NCI-H128 (cell line): ENCODE measurements around the gene AGBL1.
"Not testable (repeated sequence)": the region's sequence is repeated elsewhere in the genome, so short reads cannot be mapped to it uniquely, and the experiment has no call there.

Experiments used
- DNase-seq: peaks from one replicate; lab custom pipeline; 2025; ENCODE audit not compliant: unreplicated experiment; lab: John Stamatoyannopoulos, UW

Gene AGBL1

DNA sequence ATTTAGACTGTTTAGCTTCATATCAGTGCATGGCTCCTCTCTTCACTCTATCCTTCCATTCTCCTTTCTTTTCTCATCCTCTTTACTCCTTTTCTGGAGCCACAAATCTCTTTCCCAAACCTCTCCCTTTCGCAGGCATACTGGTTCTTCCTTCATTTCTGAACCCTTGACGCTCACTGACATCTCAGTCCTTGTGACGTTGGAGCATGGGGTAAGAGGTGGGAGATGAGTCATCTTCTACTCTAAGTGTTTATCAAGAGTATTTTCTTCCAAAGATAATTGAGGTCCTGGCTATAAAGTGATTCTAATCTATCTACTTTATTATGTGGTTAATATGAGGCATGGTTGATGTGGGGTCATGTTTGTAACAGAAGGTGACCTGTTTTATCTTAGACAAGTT is 414.2 kb downstream of the AGBL1 start:
- no peak for DNase-seq

DNA sequence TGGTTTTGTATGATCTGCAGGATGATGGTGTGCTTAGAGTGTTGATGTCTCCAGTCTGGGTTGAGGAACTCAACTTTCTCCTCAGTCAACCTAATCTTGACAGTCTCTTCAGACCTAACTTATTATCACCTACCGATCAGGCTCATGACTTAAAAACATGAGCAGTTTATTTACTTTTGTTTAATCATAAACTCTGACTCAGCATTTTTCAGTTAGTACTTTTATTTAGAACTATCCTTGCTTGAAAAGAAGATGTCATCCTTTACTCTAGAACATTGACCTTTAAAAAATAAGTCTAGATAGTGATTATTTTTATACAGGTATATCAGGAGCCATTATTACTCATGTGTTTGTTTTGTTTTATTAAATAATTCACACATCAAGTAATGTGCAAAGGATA is 414.8 kb downstream of the AGBL1 start:
- no peak for DNase-seq

DNA sequence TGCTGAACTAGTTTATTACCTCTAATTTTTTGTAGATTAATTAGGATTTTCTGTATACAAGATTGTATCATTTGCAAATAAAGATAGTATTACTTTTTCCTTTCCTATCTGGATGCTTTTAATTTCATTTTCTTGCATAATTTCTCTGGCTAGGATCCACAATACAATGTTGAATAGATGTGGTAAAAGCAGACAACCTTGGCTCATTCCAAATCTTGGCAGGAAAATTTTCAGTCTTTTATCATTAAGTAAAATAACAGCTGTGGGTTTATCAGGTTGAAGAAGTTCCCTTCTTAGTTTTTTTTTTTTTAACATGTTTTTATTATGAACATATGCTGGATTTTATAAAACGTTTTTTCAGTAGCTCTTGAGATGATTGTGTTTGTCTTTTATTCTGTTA is 422.6 kb downstream of the AGBL1 start:
- no peak for DNase-seq

DNA sequence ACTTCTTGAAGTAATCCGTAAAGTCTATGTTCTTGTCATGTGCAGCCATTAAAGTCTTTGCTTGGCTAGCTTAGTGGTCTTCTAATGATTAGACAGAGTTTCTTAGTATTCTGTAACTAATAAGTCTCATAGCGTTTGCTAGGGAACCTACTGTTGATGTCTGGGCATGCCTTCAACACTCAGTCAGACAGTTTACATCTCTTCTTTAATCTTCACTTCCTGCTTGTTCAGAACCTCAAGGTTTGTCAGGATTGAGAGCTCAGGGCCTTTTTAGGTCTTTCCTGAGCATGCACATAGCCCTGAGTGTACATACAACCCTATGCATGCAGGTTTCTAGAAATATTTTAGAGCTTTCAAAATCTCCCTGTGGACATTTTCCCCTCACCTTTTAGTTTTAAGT is 426.3 kb downstream of the AGBL1 start:
- no peak for DNase-seq

DNA sequence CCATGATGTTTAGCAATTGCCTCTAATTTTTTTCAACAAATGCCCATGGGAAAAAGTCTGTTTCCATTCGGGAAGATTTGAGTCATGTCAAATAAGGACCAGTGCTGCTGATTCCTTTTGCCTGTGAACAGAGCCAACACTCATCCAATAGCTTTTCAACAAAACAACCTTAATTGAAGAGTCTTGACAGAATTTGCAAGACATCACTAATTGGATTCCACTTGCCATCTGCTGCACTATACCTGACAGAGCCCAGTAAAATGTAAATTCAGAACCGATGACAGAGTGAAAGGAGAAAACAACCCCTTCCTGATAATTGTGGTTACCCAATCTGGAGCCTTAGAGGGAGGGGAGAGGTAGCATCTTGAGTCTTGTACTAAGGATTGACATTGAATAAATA is 426.7 kb downstream of the AGBL1 start:
- DNase-seq = no peak

DNA sequence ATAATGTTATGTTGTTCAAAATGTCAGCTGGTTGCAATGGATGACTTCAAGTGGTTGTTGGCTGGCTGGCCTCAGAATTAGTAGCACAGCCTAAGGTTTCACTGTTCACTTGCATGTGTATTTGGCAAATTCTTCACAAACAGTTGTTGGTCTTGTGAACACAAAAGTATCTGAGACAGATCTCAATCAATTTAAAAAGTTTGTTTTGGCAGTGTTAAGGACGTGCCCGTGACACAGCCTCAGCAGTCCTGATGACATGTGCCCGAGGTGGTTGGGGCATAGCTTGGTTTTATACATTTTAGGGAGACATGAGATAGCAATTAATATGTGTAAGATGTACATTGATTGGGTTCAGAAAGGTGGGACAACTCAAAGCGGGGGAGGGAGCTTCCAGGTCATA is 436.0 kb downstream of the AGBL1 start:
- no peak for DNase-seq

DNA sequence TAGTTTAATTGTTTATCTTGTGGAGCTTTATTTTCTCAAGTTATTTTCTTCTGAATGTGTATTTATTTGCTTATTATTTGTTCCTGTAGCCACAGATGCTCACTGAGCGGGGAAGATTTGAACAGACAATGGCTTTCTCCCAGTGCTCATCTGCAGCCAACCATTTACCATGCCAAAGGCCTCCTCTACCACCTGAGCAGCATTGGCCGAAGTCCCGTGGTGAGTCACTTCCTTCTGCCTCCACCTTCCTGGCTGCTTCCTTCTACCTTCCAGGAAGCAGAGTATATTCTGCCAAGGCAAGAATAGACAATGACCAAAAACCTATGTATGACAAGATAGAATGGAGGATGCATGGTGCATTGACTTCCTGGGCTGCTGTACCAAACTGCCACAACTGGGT is 443.1 kb downstream of the AGBL1 start:
- DNase-seq = no peak

DNA sequence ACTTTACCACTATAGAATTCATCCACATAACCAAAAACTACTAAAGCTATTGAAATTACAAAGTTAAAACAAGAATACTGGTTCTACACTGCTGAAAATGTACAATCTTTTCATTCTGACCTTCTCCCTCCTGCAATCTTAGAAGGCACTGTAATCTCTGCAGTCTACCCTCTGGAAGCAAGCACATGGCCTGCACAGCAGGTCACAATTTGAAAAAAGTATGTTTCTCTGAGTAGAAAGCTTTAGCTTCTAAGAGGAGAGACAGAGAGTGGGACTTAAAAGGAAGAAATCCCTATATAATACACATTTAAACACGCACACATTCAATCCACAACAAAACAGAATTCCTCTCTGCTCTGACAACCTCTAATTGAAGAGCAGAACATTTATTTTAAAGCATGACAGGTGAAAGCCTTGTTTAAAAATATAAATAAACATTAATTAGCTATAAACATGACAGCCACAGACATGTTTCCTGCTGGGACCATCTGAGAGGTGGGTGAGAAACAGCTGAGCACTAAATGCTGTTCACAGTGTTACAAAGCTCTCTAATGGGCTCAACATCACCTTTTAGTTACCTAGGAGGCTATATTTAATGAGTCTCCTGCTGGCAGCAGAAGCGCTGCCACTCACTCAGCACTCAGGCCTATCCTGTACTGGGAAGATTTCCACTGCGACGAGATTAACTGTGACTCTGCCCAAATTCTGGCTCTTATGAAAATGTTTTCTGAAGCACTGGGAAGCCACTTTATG is 447.4 kb downstream of the AGBL1 start:
- DNase-seq = peak; percentile 11

DNA sequence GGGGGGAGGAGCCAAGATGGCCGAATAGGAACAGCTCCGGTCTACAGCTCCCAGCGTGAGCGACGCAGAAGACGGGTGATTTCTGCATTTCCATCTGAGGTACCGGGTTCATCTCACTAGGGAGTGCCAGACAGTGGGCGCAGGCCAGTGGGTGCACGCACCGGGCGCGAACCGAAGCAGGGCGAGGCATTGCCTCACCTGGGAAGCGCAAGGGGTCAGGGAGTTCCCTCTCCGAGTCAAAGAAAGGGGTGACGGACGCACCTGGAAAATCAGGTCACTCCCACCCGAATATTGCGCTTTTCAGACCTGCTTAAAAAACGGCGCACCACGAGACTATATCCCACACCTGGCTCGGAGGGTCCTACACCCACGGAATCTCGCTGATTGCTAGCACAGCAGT is 448.4 kb downstream of the AGBL1 start:
- DNase-seq = not testable (repeated sequence)

DNA sequence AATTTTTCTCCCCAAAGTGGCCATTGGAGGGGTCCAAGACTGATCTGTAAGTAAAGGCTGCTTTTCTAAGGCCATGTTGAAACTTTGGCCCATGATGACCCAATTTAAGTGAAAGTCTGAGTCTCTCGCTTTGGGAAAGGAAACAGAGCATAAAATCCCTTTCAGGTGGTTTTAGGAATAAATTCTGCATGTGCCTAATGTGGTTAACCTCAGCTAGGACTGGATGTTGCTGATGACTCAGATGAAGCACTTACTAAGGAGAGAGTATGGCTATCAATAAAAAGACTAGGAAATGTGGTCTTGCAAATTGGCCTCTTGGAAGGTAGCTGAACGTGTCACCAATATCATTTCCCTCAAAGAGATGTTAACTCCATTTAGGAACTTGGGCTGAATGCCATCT is 458.5 kb downstream of the AGBL1 start:
- no peak for DNase-seq

DNA sequence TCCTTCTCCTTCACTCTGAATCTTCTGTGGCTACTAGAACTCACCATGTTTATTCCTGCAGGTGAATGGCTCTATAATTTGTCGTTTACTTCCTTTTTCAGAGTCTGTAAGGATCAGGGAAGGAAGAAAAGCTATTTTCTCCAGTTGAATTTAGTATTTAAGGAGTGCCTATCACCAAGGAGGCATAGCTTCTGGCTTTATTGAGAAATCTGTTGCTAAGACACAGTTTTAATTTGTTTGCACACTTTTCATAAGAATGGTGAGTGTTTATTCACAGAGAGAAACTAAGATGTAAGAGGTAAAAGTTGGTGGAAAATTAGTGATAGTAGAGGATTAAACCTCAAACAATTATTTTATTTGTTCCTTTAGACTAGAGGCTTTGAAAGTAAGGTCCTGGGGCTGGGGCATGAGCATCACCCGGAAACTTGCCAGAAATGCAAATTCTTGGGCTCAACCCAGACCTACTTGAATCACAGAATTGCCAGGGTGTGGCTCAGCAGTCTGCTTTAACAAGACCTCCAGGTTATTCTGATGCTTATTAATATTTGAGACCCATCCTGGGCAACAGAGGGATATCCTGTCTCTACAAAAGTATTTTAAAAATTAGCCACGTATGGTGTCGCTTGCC is 461.3 kb downstream of the AGBL1 start:
- no peak for DNase-seq

DNA sequence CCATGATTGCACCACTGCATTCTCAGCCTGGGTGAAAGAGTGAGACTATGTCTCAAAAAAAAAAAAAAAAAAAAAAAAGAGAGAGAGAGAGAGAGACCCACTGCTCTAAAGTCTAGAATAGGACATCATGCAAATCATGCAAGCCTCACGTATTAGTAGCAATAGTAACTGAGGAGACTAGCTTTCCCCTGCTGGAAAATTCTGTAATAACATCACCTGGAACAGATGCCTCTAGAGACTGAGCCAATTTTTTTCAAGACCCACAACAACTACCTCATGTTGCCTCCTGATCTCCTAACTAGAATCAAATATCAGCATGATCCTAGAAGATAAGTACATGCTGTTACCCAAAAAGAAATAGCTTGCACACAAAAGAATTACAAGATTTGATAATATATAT is 461.9 kb downstream of the AGBL1 start:
- DNase-seq = no peak

DNA sequence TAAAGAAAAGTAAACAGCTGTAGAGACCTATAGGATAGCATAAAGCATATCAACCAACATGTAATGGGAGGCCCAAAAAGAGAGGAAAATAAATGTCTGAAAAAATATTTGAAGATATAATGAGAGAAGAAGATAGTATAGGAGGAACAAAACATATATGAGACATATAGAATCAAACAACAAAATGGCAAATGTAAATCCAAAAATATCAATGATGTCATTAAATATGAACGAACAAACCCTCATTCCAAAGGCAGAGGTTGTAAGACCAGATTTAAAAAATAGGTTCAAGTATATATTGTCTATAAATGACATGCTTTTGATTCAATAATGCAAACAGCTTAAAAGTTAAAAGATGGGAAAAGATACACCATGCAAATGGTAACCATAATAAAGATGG is 470.4 kb downstream of the AGBL1 start:
- DNase-seq = no peak

DNA sequence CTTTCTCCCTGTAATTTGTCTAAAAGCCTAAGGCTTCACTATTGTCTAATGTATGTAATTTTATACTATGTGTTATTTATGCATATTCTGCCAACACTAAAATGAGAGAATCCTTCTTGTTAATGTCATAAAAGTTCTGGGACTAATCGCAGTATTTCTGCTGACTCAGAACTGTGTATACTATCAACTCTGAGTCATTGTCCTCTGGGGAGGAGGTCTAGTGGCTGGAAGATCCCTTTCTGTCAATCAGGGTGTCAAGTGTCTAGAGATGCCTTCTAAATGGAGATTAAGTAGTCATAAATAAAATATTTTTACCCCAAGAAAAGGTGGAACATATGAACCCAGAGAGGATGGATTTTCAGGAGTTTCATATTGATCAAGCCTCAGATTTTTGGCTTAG is 473.4 kb downstream of the AGBL1 start:
- no peak for DNase-seq

DNA sequence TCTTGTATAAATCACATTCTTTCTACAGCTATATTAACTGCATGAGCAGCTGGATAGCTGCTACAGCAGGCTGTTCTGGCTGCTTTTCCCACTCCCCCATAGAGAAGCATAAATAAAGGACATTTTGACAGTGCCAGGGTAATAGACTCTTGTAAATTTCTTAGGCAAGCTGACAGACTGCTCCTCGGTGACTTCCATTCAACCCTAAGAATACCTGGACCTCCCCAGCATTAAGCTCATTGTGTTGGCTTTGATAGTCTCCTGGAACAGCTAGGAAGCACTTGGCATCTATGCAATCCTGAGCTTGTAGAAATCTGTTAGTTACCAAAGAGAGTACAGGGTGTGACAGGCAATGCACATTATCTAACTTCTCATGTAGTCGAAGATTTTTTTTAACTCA is 475.4 kb downstream of the AGBL1 start:
- DNase-seq = no peak

DNA sequence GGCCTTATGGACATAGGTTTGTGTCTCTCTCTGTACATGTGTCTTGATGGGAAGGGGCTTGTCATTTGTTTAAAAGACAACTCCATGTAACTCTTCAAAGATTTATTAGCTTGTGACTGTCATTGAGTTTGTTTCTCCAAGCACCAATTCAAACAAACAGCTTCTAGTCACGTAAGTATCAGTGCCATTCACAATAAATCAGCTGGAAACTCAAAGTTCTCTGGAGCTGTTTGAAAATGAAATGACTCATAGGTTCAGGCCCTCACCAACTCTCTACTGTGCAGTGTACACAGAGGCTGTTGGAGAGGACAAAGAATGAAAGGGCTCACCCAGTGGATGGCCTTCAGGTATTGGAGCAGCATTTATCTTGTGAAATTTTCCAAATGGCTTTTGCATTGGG is 476.3 kb downstream of the AGBL1 start:
- DNase-seq = no peak

DNA sequence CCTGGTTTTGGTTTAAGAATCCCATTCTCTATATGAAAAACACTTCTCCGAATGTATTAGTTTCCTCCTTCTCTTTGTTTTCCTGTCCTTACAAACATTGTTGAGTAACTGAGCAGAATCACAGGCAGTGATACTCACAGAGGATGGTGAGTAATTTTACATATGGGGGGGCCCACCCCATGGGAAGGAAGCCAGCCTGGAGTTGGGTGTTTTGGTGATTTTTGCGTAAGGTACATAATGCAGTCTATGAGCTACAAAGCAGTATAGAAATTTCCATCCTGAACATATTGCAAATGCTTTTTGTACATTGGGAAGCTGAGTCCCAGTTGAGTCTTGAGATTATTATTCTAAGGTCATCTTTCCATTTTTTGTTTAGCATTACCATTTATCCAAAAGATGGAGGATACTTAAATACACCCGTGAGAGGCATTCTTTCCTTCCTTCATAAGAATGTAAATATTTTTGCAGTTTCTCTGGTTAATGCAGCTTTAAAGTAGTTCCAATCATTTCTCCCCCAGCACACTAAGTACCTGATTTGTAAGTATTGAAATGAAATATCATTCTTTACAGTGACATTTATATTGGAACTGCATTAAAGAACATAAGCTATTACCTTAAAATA is 476.8 kb downstream of the AGBL1 start:
- no peak for DNase-seq

DNA sequence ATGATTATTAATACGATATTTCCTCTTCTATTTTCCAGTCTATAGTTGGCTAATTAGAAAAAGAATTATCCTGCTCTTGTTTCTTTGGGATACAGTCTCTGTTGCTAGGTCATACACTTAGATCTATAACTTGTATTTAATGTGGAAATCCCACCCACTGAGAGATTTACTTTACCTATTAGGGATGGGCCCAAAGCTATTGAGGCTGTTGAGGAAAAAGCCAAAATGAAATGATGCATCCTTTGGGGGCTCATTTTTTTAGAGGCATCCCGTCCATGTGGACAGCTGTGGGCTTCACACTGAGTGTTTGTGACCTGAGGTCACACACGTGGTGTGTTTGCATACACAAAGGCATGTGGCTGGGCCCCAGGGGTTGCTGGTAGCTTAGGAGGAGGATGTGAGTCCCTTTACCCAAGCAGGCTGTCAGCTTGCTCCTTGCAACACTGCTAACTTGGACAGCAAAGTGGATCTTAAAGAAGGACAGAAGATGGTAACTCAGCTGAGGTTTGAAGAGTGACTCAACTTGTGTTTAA is 477.4 kb downstream of the AGBL1 start:
- no peak for DNase-seq

DNA sequence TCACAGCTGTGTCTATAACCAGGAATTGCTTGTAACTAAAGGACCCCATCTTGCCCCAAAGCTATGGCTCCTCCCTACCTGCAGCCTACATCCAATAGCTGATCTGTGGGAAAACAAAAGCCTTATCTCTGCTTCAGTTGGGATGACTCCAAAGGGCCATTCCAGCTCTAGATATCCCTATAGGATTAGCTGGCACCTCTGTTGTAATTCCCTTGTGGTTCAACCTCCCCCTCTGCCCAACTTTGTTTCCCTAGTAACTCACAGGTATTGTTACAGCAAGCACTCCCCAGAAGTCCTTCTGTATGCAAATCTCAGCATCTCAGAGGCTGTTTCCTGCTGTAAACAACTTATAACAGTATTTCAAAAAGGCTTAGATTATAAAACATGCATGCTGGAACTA is 478.6 kb downstream of the AGBL1 start:
- DNase-seq = no peak

DNA sequence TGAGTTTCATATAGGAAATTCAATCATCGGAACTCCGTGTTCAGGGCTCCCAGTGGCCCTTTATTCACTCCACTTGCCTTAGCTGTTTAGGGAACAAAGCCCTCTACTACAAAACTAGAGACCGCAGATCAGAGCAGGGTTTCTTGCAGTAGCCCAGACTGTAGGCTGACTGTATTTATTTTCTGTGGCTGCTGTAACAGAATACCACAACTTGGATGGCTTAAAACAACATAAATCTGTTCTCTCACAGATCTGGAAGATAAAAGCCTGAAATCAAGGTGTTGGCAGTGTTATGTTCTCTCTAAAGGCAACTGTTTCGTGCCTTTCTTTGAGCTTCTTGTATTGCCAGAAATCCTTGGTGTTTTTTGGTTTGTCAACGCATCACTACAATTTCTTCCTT is 479.0 kb downstream of the AGBL1 start:
- no peak for DNase-seq

DNA sequence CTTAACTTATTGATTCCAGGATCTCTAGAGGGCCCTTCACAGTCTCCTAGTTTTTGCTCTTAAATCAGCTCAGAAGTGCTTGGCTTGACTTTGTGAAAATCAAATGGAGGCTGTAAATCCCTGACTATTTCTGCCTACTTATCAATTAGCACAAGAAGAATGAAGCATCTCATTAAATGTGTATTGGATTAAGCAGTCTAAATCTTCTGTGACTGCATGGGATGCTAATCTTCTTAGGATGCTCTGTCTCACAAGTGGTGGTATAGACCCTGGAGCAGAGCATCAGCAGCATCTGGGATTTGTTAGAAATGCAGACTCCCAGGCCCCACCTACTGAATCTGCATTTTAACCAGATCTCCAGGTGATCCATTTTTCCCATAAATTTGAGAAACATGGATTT is 488.7 kb downstream of the AGBL1 start:
- DNase-seq = no peak

DNA sequence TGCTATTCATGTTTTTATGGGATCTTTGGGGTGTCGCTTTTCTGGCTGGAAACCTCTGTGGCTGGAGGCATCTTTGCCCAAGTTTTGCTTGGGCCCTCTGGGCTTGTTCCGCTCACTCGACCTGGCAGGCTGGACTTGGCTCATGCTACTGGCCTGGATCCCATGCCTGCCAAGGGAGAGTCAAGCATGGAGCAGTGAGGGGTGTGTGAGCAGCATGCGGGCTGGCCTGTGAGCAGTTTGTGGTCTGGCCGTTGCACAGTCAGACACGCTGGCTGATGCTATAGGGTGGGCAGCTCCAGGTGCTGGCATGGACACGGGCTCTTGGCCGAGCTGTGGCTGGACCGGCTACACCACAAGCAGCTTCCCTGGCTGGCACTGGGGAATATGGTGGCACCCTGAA is 491.1 kb downstream of the AGBL1 start:
- DNase-seq = no peak
